ENCODE measurements around the gene LPP. TPM values are rescaled to one million over a fixed set of nuclear protein-coding genes. Genes with fewer than 3 reads are reported as not detected.

LPP gene
- total RNA-seq, 2 donors from 2014 or later = 170 to 246 TPM

- no peak overlapping the region for H3K27ac ChIP-seq
- no peaks in the 10 kb centered on the region for H3K4me1 ChIP-seq
- TF ChIP-seq, protein P1, sequence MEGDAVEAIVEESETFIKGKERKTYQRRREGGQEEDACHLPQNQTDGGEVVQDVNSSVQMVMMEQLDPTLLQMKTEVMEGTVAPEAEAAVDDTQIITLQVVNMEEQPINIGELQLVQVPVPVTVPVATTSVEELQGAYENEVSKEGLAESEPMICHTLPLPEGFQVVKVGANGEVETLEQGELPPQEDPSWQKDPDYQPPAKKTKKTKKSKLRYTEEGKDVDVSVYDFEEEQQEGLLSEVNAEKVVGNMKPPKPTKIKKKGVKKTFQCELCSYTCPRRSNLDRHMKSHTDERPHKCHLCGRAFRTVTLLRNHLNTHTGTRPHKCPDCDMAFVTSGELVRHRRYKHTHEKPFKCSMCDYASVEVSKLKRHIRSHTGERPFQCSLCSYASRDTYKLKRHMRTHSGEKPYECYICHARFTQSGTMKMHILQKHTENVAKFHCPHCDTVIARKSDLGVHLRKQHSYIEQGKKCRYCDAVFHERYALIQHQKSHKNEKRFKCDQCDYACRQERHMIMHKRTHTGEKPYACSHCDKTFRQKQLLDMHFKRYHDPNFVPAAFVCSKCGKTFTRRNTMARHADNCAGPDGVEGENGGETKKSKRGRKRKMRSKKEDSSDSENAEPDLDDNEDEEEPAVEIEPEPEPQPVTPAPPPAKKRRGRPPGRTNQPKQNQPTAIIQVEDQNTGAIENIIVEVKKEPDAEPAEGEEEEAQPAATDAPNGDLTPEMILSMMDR (IDR thresholded peaks at IDR 0.05) = no peak
- H3K36me3 ChIP-seq = no peaks in the 10 kb centered on the region
- H3K9me3 ChIP-seq = no peaks in the 10 kb centered on the region
- no peak overlapping the region for H3K4me3 ChIP-seq
- DNase-seq = no peak
- H3K27me3 ChIP-seq = no peaks in the 10 kb centered on the region
- H3K9ac ChIP-seq (ENCODE audit: low read depth in 2 of 2, low read length in 2 of 2) = no peak overlapping the region
- intact Hi-C loops (cut with DNase I) = no loop called here
These were observed 20.7 kb upstream of the LPP start for GRCh38 chr3:188133219-188133618.

- Histone ChIP-seq H3K9me3 (no peaks in the 10 kb centered on the region), H3K4me3 (no peak overlapping the region), H3K36me3 (no peaks in the 10 kb centered on the region), H3K27me3 (no peaks in the 10 kb centered on the region), H3K4me1 (no peaks in the 10 kb centered on the region), H3K27ac (no peak overlapping the region), H3K9ac (ENCODE audit: low read depth in 2 of 2, low read length in 2 of 2) (no peak overlapping the region)
- DNase-seq = no peak
- intact Hi-C loops (cut with DNase I) = no loop called here
- TF ChIP-seq, protein P1 (IDR thresholded peaks at IDR 0.05) = no peak
These were observed 20.3 kb upstream of the LPP start for GRCh38 chr3:188133646-188134045.

DNA sequence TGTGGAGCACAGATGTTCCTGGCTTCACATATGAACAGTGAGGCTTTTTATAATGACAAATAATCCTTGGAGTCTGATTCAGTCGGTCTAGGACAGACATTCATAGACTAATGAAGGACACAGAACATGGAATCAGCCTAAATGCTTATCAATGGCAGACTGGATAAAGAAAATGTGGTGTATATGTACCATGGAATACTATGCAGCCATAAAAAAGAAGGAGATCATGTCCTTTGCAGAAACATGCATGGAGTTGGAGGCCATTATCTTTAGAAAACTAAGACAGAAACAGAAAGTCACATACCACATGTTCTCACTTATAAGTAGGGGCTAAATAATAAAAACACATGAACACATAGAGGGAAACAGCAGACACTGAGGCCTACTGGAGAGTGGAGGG is 19.9 kb upstream of the LPP start:
- no peaks in the 10 kb centered on the region for H3K27me3 ChIP-seq
- TF ChIP-seq, protein P1 (IDR thresholded peaks at IDR 0.05) = no peak
- no peak overlapping the region for H3K4me3 ChIP-seq
- DNase-seq = no peak
- intact Hi-C loops (cut with DNase I) = no loop called here
- H3K9me3 ChIP-seq = no peaks in the 10 kb centered on the region
- no peaks in the 10 kb centered on the region for H3K4me1 ChIP-seq
- no peak overlapping the region for H3K9ac ChIP-seq (ENCODE audit: low read depth in 2 of 2, low read length in 2 of 2)
- no peak overlapping the region for H3K27ac ChIP-seq
- no peaks in the 10 kb centered on the region for H3K36me3 ChIP-seq

- no peak overlapping the region for H3K4me3 ChIP-seq
- no peaks in the 10 kb centered on the region for H3K9me3 ChIP-seq
- H3K9ac ChIP-seq (ENCODE audit: low read depth in 2 of 2, low read length in 2 of 2) = no peak overlapping the region
- H3K4me1 ChIP-seq = no peaks in the 10 kb centered on the region
- H3K27me3 ChIP-seq = no peaks in the 10 kb centered on the region
- H3K27ac ChIP-seq = no peak overlapping the region
- intact Hi-C loops (cut with DNase I) = no loop called here
- no peaks in the 10 kb centered on the region for H3K36me3 ChIP-seq
- TF ChIP-seq, protein P1 (IDR thresholded peaks at IDR 0.05) = no peak
- DNase-seq = no peak
These were observed 19.1 kb upstream of the LPP start for GRCh38 chr3:188134856-188135255.

- Histone ChIP-seq H3K4me1 (no peaks in the 10 kb centered on the region), H3K36me3 (no peaks in the 10 kb centered on the region), H3K27ac (no peak overlapping the region), H3K27me3 (no peaks in the 10 kb centered on the region), H3K9ac (ENCODE audit: low read depth in 2 of 2, low read length in 2 of 2) (no peak overlapping the region), H3K9me3 (no peaks in the 10 kb centered on the region), H3K4me3 (no peak overlapping the region)
- intact Hi-C loops (cut with DNase I) = no loop called here
- TF ChIP-seq, protein P1 (IDR thresholded peaks at IDR 0.05) = no peak
- no peak for DNase-seq
These were observed 18.7 kb upstream of the LPP start for GRCh38 chr3:188135271-188135670.

DNA sequence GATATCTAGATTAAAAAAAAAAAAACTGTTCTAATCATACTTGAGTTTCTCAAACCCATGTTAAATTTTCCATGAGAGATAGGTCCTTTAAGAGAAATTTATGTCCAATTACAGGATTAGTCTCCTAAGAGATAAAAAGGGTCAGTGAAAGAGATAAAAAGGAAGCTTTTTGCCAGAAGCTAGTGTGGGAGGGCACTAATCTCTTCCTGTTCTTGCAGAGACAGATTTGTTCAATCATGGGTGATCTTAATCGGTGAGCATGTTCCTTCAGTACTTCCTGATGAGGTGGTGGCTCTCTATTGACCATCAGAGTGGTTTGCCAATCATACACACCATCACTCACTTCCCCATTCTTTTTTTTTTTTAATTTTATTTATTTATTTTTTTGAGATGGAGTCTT is 16.9 kb upstream of the LPP start:
- Histone ChIP-seq H3K27ac (no peak overlapping the region), H3K27me3 (no peaks in the 10 kb centered on the region), H3K4me1 (no peaks in the 10 kb centered on the region), H3K4me3 (no peak overlapping the region), H3K9me3 (no peaks in the 10 kb centered on the region), H3K36me3 (no peaks in the 10 kb centered on the region), H3K9ac (ENCODE audit: low read depth in 2 of 2, low read length in 2 of 2) (no peak overlapping the region)
- TF ChIP-seq, protein P1 (IDR thresholded peaks at IDR 0.05) = no peak
- DNase-seq = no peak
- intact Hi-C loops (cut with DNase I) = no loop called here

All from colonic mucosa (tissue), 4 donors.